DND-41 (cell line): Measurements from ENCODE around the gene PAM.

ENCODE experiments used
- ATAC-seq: fragments of 200-7000 bp; cut with Tn5 transposase; 3 replicates; pipeline ENCODE4 v1.9.1; 2021; ENCODE audit warnings: low read depth; ENCODE audit not compliant: insufficient read depth
- DNase-seq: peaks from one replicate; pipeline ENCODE4 v3.0.0-alpha.2; 2020
- H2AFZ ChIP-seq: 2 replicates; pipeline ENCODE4 v1.6.0; 2012; ENCODE audit warnings: low read depth, low read length
- H3K27ac ChIP-seq: 2 replicates; pipeline ENCODE4 v1.5.1; 2012; ENCODE audit warnings: low read length, inconsistent platforms
- H3K27me3 ChIP-seq: fragments of 200-600 bp; sonication (generic); 2 replicates; pipeline ENCODE4 v1.6.0; 2012; ENCODE audit warnings: low read length, mild to moderate bottlenecking, inconsistent platforms; ENCODE audit not compliant: insufficient read depth, poor library complexity
- H3K36me3 ChIP-seq: 2 replicates; pipeline ENCODE4 v1.5.1; 2012; ENCODE audit warnings: low read length, inconsistent platforms; ENCODE audit not compliant: insufficient read depth
- H3K4me1 ChIP-seq: 2 replicates; pipeline ENCODE4 v1.5.1; 2012; ENCODE audit warnings: mild to moderate bottlenecking, low read length; ENCODE audit not compliant: insufficient read depth
- H3K4me2 ChIP-seq: 2 replicates; pipeline ENCODE4 v1.6.0; 2012; ENCODE audit warnings: mild to moderate bottlenecking, moderate library complexity, low read length, inconsistent platforms; ENCODE audit not compliant: insufficient read depth
- H3K4me3 ChIP-seq, 2 experiments: fragments of 200-600 bp in 1 of 2; shearing (Covaris generic) in 1 of 2; 2 replicates each; pipeline ENCODE4 v1.5.1; 2012 to 2016; ENCODE audit warnings: inconsistent platforms in 2 of 2, low read length in 2 of 2, mild to moderate bottlenecking in 2 of 2, low read depth in 1 of 2, moderate library complexity in 1 of 2
- H3K79me2 ChIP-seq: 2 replicates; pipeline ENCODE4 v1.6.0; 2012; ENCODE audit warnings: low read length, inconsistent platforms; ENCODE audit not compliant: insufficient read depth
- H3K9ac ChIP-seq: 2 replicates; pipeline ENCODE4 v1.6.0; 2012; ENCODE audit warnings: low read depth, mild to moderate bottlenecking, inconsistent platforms, low read length, moderate library complexity
- H3K9me3 ChIP-seq: 2 replicates; pipeline ENCODE4 v1.5.1; 2012; ENCODE audit warnings: low read length, moderate library complexity, mild to moderate bottlenecking, inconsistent platforms; ENCODE audit not compliant: insufficient read depth, severe bottlenecking
- H4K20me1 ChIP-seq: 2 replicates; pipeline ENCODE4 v1.6.0; 2012; ENCODE audit warnings: low read length; ENCODE audit not compliant: insufficient read depth
- CTCF ChIP-seq: IDR thresholded peaks from 2 replicates; pipeline ENCODE4 v1.5.1; 2012; ENCODE audit warnings: borderline replicate concordance, low read length, moderate library complexity, mild to moderate bottlenecking; ENCODE audit not compliant: poor library complexity, severe bottlenecking; ENCODE audit errors: extremely low read depth
- EZH2 ChIP-seq: IDR thresholded peaks from 3 replicates; pipeline ENCODE4 v1.6.1; 2012; ENCODE audit warnings: borderline replicate concordance, low read depth, mild to moderate bottlenecking, moderate library complexity, low read length, inconsistent platforms; ENCODE audit not compliant: severe bottlenecking

Gene PAM

GRCh38 chr5:102782217-102782872, 27.2 kb downstream of the PAM start:
- Histone ChIP-seq H3K4me1 (peaks cover 11% of the 10 kb centered on the region), H3K4me2 (no peak overlapping the region), H3K9me3 (no peaks in the 10 kb centered on the region), H3K27ac (no peak overlapping the region), H3K9ac (no peak overlapping the region), H2AFZ (no peak overlapping the region), H3K4me3 (no peak overlapping the region), H3K27me3 (no peaks in the 10 kb centered on the region), H3K36me3 (no peaks in the 10 kb centered on the region), H3K79me2 (no peaks in the 10 kb centered on the region), H4K20me1 (no peaks in the 10 kb centered on the region)
- DNase-seq (no peak), ATAC-seq (no peak)
- no peak for TF ChIP-seq EZH2
- no peak for TF ChIP-seq CTCF

GRCh38 chr5:102787134-102787533, 32.0 kb downstream of the PAM start:
- Histone ChIP-seq H3K4me2 (no peak overlapping the region), H2AFZ (no peak overlapping the region), H3K4me1 (no peaks in the 10 kb centered on the region), H3K79me2 (no peaks in the 10 kb centered on the region), H3K27ac (no peak overlapping the region), H3K9ac (no peak overlapping the region), H3K4me3 (no peak overlapping the region), H3K27me3 (no peaks in the 10 kb centered on the region), H4K20me1 (no peaks in the 10 kb centered on the region), H3K36me3 (no peaks in the 10 kb centered on the region), H3K9me3 (no peaks in the 10 kb centered on the region)
- ATAC-seq = no peak
- no peak for DNase-seq
- TF ChIP-seq EZH2 (no peak), CTCF (no peak)

DNA sequence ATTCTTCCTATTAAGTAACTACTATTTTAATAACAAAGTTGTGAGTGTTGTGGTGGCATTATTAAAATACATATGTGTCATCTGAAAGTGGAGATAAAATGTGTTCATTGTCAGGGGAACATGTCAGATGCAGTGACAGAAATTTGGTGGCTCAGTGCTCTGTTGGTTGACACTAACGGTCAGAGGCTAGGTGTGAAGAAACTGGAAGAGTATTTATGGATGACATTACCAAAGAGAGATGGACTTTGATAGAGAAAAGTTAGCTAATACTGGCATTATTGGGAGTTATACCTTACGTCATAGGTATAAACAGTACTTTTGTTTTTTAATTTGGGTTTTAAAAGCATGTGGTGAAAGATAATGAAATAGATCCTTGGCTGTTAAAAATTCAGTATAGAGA, 33.7 kb downstream of the PAM start:
- no peaks in the 10 kb centered on the region for H4K20me1 ChIP-seq
- no peaks in the 10 kb centered on the region for H3K9me3 ChIP-seq
- H3K9ac ChIP-seq = no peak overlapping the region
- H3K36me3 ChIP-seq = no peaks in the 10 kb centered on the region
- no peak overlapping the region for H3K27ac ChIP-seq
- no peak for DNase-seq
- TF ChIP-seq CTCF (no peak), EZH2 (no peak)
- H3K4me2 ChIP-seq = no peak overlapping the region
- no peak overlapping the region for H3K4me3 ChIP-seq
- ATAC-seq = no peak
- H3K79me2 ChIP-seq = no peaks in the 10 kb centered on the region
- H3K27me3 ChIP-seq = no peaks in the 10 kb centered on the region
- no peak overlapping the region for H2AFZ ChIP-seq
- H3K4me1 ChIP-seq = no peaks in the 10 kb centered on the region
